ENCODE measurements around the gene TAS1R2. TPM values are rescaled to one million over a fixed set of nuclear protein-coding genes. Genes with fewer than 3 reads are reported as not detected.

The TAS1R2 gene
- total and polyA plus RNA-seq, 9 of the 15 experiments (the other 6 are each of a cell fraction or from before 2014, with no cell fraction given): not detected

DNA sequence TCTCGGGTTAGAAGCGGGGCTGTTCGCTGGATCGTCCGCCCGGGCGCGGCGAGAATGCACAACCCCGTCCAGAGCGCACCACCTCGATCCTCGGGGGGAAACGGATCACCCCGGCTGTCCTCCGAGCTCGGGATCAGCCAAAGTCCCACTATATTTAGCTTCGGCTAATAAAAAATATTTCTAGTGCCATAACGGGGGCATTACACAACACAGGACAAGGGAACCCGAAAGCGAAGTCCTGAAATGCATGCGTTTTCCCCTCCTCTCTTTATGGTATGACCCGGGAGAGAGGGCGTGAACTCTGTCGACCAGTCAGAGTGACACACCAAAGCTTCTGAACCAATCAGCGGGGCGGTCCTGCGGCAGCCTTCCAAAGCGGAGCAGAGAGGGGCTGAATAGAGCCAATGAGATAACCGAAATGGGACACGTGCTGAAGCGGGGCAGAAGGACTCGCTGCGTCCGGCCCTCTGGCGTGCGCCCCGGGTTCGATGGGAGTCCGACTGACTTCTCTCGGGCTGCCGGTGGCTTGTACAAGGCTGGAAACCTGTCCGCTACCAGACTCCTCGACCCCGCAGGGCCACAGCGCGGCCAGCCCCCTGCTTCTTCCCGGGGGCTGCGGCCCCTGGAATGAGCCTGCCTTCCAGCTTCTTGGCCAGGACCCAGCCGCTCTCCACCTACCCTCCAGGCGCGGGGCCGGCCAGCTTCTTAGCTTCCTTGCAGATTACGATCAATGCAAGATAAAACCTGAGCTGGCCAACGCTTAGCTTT lies 43.2 kb upstream of the TAS1R2 start, which contains the start of gene ALDH4A1 (continued):
- peak; percentile 92 for TF ChIP-seq SREBF1 (IDR thresholded peaks at IDR 0.05; ENCODE audit: borderline replicate concordance, low read depth, low read length)
- TF ChIP-seq FOXK2 (conservative IDR thresholded peaks at IDR 0.05 in 1 of 2, IDR thresholded peaks at IDR 0.05 in 1 of 2; ENCODE audit: low read depth in 2 of 2): peak in 1 of 2 experiments; percentile 100; a peak in 2 of 4 replicates
- TF ChIP-seq SUPT5H (IDR thresholded peaks at IDR 0.05): peak; percentile 91
- no peak for TF ChIP-seq U2AF2 (optimal IDR thresholded peaks at IDR 0.05; ENCODE audit: low read depth, low read length)
- TF ChIP-seq ZNF212 (CRISPR knock-in tag; IDR thresholded peaks at IDR 0.05): no peak
- peak; percentile 38; the same call in 1 of the 2 replicates for TF ChIP-seq TRIM28 (IDR thresholded peaks at IDR 0.05)
- TF ChIP-seq KDM2B (CRISPR knock-in tag; IDR thresholded peaks at IDR 0.05): peak; percentile 93
- TF ChIP-seq, protein P1, sequence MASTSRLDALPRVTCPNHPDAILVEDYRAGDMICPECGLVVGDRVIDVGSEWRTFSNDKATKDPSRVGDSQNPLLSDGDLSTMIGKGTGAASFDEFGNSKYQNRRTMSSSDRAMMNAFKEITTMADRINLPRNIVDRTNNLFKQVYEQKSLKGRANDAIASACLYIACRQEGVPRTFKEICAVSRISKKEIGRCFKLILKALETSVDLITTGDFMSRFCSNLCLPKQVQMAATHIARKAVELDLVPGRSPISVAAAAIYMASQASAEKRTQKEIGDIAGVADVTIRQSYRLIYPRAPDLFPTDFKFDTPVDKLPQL (IDR thresholded peaks at IDR 0.05; ENCODE audit: extremely low read depth, insufficient read length): peak; percentile 30
- TF ChIP-seq MYC (IDR thresholded peaks at IDR 0.05; ENCODE audit: low read depth, low read length): peak; percentile 91
- TF ChIP-seq MYC (CRISPR knock-in tag; IDR thresholded peaks at IDR 0.05; ENCODE audit: borderline replicate concordance, low read depth): no peak; the same call in 1 of the 2 replicates
- TF ChIP-seq PHB2 (IDR thresholded peaks at IDR 0.05; ENCODE audit: low read depth): no peak
- no peak for TF ChIP-seq CREB5 (CRISPR knock-in tag; IDR thresholded peaks at IDR 0.05)
- TF ChIP-seq PRPF4 (IDR thresholded peaks at IDR 0.05; ENCODE audit: insufficient read depth, low read depth, low read length, poor library complexity, severe bottlenecking): no peak
- peak; percentile 87 for TF ChIP-seq NFIC (IDR thresholded peaks at IDR 0.05)
- peak; percentile 60; the same call in 1 of the 2 replicates for TF ChIP-seq ZNF395 (CRISPR knock-in tag; IDR thresholded peaks at IDR 0.05)
- peak; percentile 87 for TF ChIP-seq HDAC2 (IDR thresholded peaks at IDR 0.05)
- no peak for TF ChIP-seq ZNF311 (CRISPR knock-in tag; IDR thresholded peaks at IDR 0.05)
- TF ChIP-seq SMAD4 (CRISPR knock-in tag; conservative IDR thresholded peaks at IDR 0.05): peak; percentile 66
- peak; percentile 52 for TF ChIP-seq FOSL1 (tag; conservative IDR thresholded peaks at IDR 0.05)
- 0 out of 2 replicates have a peak, but pooled peaks have one; percentile 20 for TF ChIP-seq ZBTB2 (IDR thresholded peaks at IDR 0.05)
- no peak for TF ChIP-seq KAT8 (IDR thresholded peaks at IDR 0.05; ENCODE audit: low read depth)
- no peak for TF ChIP-seq ZFP30 (CRISPR knock-in tag; IDR thresholded peaks at IDR 0.05; ENCODE audit: borderline replicate concordance)
- TF ChIP-seq EWSR1 (IDR thresholded peaks at IDR 0.05; ENCODE audit: borderline replicate concordance, low read depth, partially characterized antibody): no peak
- TF ChIP-seq ZNF695 (CRISPR knock-in tag; IDR thresholded peaks at IDR 0.05): no peak
- peak; percentile 30 for TF ChIP-seq SP2 (IDR thresholded peaks at IDR 0.05; ENCODE audit: extremely low read depth, low read depth, low read length, poor library complexity, severe bottlenecking)
